GM23338 (cell line): Measurements from ENCODE around the gene MINDY4. TPM values are rescaled to one million over a fixed set of nuclear protein-coding genes. Genes with fewer than 3 reads are reported as not detected.

Source experiments
- ATAC-seq: fragments of 200-7000 bp; cut with Tn5 transposase; 3 replicates; pipeline ENCODE4 v1.9.1; 2020
- DNase-seq: peaks from one replicate; pipeline ENCODE4 v3.0.0-alpha.2; 2015; ENCODE audit warnings: low spot score
- H2AFZ ChIP-seq: fragments of 200-600 bp; sonication (generic); 2 replicates; pipeline ENCODE4 v1.8.0; 2016; ENCODE audit warnings: antibody characterized with exemption, mild to moderate bottlenecking, moderate library complexity
- H3F3A ChIP-seq: fragments of 200-600 bp; sonication (generic); replicated peaks from 2 replicates; pipeline ENCODE4 v1.8.0; 2017; ENCODE audit warnings: antibody characterized with exemption, mixed run types, low read depth
- H3K27ac ChIP-seq: fragments of 200-600 bp; sonication (generic); 2 replicates; pipeline ENCODE4 v1.6.1; 2016; ENCODE audit warnings: low read depth
- H3K27me3 ChIP-seq: fragments of 200-600 bp; sonication (generic); 2 replicates; pipeline ENCODE4 v1.8.0; 2016; ENCODE audit warnings: mild to moderate bottlenecking, mixed run types, moderate library complexity; ENCODE audit not compliant: insufficient read depth
- H3K36me3 ChIP-seq: fragments of 200-600 bp; sonication (generic); 2 replicates; pipeline ENCODE4 v1.8.0; 2016; ENCODE audit warnings: mild to moderate bottlenecking; ENCODE audit not compliant: insufficient read depth
- H3K4me1 ChIP-seq: fragments of 200-600 bp; sonication (generic); 2 replicates; pipeline ENCODE4 v1.8.0; 2016; ENCODE audit warnings: mild to moderate bottlenecking, moderate library complexity; ENCODE audit not compliant: insufficient read depth
- H3K4me2 ChIP-seq: fragments of 200-600 bp; sonication (generic); 2 replicates; pipeline ENCODE4 v1.7.1; 2017; ENCODE audit warnings: mixed run types
- H3K4me3 ChIP-seq: fragments of 200-600 bp; sonication (generic); 2 replicates; pipeline ENCODE4 v1.6.1; 2016; ENCODE audit warnings: mixed run types
- H3K79me2 ChIP-seq: fragments of 200-600 bp; sonication (generic); replicated peaks from 2 replicates; pipeline ENCODE4 v1.8.0; 2017; ENCODE audit warnings: mild to moderate bottlenecking; ENCODE audit not compliant: insufficient read depth
- H3K9me2 ChIP-seq: fragments of 200-600 bp; sonication (generic); 2 replicates; pipeline ENCODE4 v1.8.0; 2017; ENCODE audit not compliant: insufficient read depth
- H4K20me1 ChIP-seq: fragments of 200-600 bp; sonication (generic); replicated peaks from 2 replicates; pipeline ENCODE4 v1.8.0; 2017; ENCODE audit warnings: mild to moderate bottlenecking; ENCODE audit not compliant: insufficient read depth
- H3K27ac Mint-ChIP-seq: 2 replicates; pipeline ENCODE4 v1.8.0; 2020; ENCODE audit warnings: inconsistent platforms, mild to moderate bottlenecking, moderate library complexity, mixed read lengths
- H3K27me3 Mint-ChIP-seq: 3 replicates; pipeline ENCODE4 v1.8.0; 2022; ENCODE audit warnings: low read depth, mild to moderate bottlenecking, moderate library complexity, mixed read lengths, inconsistent platforms; ENCODE audit not compliant: insufficient read depth, poor library complexity
- H3K36me3 Mint-ChIP-seq: 3 replicates; pipeline ENCODE4 v1.8.0; 2021; ENCODE audit warnings: low read depth, mild to moderate bottlenecking, inconsistent platforms, moderate library complexity, mixed read lengths
- H3K4me1 Mint-ChIP-seq: 3 replicates; pipeline ENCODE4 v1.8.0; 2020; ENCODE audit warnings: mild to moderate bottlenecking, inconsistent platforms, mixed read lengths
- H3K4me3 Mint-ChIP-seq: 3 replicates; pipeline ENCODE4 v1.8.0; 2021; ENCODE audit warnings: moderate library complexity, mild to moderate bottlenecking, inconsistent platforms, mixed read lengths
- H3K9me3 Mint-ChIP-seq: 3 replicates; pipeline ENCODE4 v1.8.0; 2020; ENCODE audit warnings: moderate library complexity, mild to moderate bottlenecking, inconsistent platforms, mixed read lengths
- CREB1 ChIP-seq: fragments of 250-450 bp; sonication (Bioruptor Pico); IDR thresholded peaks from 2 replicates; pipeline ENCODE4 v1.5.0; 2020; ENCODE audit warnings: low read depth, mild to moderate bottlenecking, moderate library complexity
- CTCF ChIP-seq, 2 experiments: fragments of 200-600 bp in 1 of 2; sonication (generic) in 1 of 2; conservative IDR thresholded peaks; 2 replicates each; pipeline versions ENCODE4 v1.5.1 to v1.6.1; 2016 to 2017; ENCODE audit warnings: antibody characterized with exemption in 2 of 2, low read depth in 2 of 2, mild to moderate bottlenecking in 2 of 2, moderate library complexity in 1 of 2
- ETS1 ChIP-seq: IDR thresholded peaks from 2 replicates; pipeline ENCODE4 v1.6.1; 2016; ENCODE audit warnings: antibody characterized with exemption
- EZH2 ChIP-seq: fragments of 200-600 bp; sonication (generic); IDR thresholded peaks from one replicate; pipeline ENCODE4 v1.8.0; 2017; ENCODE audit warnings: antibody characterized with exemption, mild to moderate bottlenecking, low read depth; ENCODE audit not compliant: unreplicated experiment
- EZH2phosphoT487 ChIP-seq: fragments of 200-600 bp; sonication (generic); IDR thresholded peaks from one replicate; pipeline ENCODE4 v1.8.1; 2018; ENCODE audit warnings: antibody characterized with exemption; ENCODE audit not compliant: unreplicated experiment
- JUNB ChIP-seq: IDR thresholded peaks from one replicate; pipeline ENCODE4 v1.6.1; 2016; ENCODE audit warnings: antibody characterized with exemption; ENCODE audit not compliant: unreplicated experiment
- NANOG ChIP-seq: IDR thresholded peaks from 2 replicates; pipeline ENCODE4 v1.6.1; 2016; ENCODE audit warnings: antibody characterized with exemption, borderline replicate concordance
- POLR2AphosphoS5 ChIP-seq: IDR thresholded peaks from 2 replicates; pipeline ENCODE4 v1.6.1; 2016; ENCODE audit warnings: antibody characterized with exemption, low read depth
- REST ChIP-seq: IDR thresholded peaks from one replicate; pipeline ENCODE4 v1.6.1; 2018; ENCODE audit warnings: antibody characterized with exemption; ENCODE audit not compliant: unreplicated experiment
- STAT1 ChIP-seq: IDR thresholded peaks from one replicate; pipeline ENCODE4 v1.6.1; 2016; ENCODE audit warnings: antibody characterized with exemption; ENCODE audit not compliant: unreplicated experiment
- ZNF114 ChIP-seq: fragments of 250-450 bp; sonication (Bioruptor Pico); IDR thresholded peaks from 2 replicates; pipeline ENCODE4 v1.5.0; 2020; ENCODE audit warnings: mild to moderate bottlenecking, moderate library complexity
- ZNF331 ChIP-seq: fragments of 250-450 bp; sonication (Bioruptor Pico); IDR thresholded peaks from 2 replicates; pipeline ENCODE4 v1.5.0; 2020; ENCODE audit warnings: low read depth, mild to moderate bottlenecking, moderate library complexity
- ZNF462 ChIP-seq: fragments of 250-450 bp; sonication (Bioruptor Pico); IDR thresholded peaks from 2 replicates; pipeline ENCODE4 v1.5.0; 2020; ENCODE audit warnings: mild to moderate bottlenecking, moderate library complexity
- polyA plus RNA-seq: library from polyadenylated mRNA; unstranded; fragments of >200 nt; fragmentation: Nextera tagmentation; extraction: Ambion mirVana; gene quantifications from 2 replicates; pipeline ENCODE4 v1.2.1, GENCODE V29; 2016
- total RNA-seq: library from RNA; depleted of rRNA; stranded (reverse); fragments of >200 nt; shearing (Covaris generic); gene quantifications from 2 replicates; pipeline ENCODE4 v1.2.3, GENCODE V29; 2014

MINDY4 gene
- total and polyA plus RNA-seq, 2 experiments from 2014 or later: 1.7 to 4.4 TPM

GRCh38 chr7:30797176-30798040, 26.2 kb downstream of the MINDY4 start:
- H3K9me3 Mint-ChIP-seq: no peaks in the 10 kb centered on the region
- H3K27me3 Mint-ChIP-seq: peaks cover 4% of the 10 kb centered on the region

More at GRCh38 chr7:30797176-30798040, 26.2 kb downstream of the MINDY4 start:
- no peaks in the 10 kb centered on the region for H3K4me1 ChIP-seq
- Mint-ChIP-seq H3K36me3 (no peaks in the 10 kb centered on the region), H3K4me1 (peaks cover 9% of the 10 kb centered on the region), H3K4me3 (no peak overlapping the region), H3K27ac (no peak overlapping the region)
- H3K4me3 ChIP-seq: no peak overlapping the region
- H3K27me3 ChIP-seq: no peaks in the 10 kb centered on the region
- DNase-seq (no peak), ATAC-seq (no peak)
- H2AFZ ChIP-seq: no peak overlapping the region
- H3F3A ChIP-seq: no peaks in the 10 kb centered on the region
- no peak for TF ChIP-seq STAT1
- TF ChIP-seq CTCF (conservative IDR thresholded peaks at IDR 0.05; ENCODE audit: low read depth in 2 of 2): no peak
- no peak for TF ChIP-seq EZH2phosphoT487
- no peak for TF ChIP-seq REST
- no peak for TF ChIP-seq JUNB
- TF ChIP-seq EZH2: no peak
- no peak for TF ChIP-seq ZNF462
- no peak for TF ChIP-seq POLR2AphosphoS5
- no peak for TF ChIP-seq CREB1 (CRISPR knock-in tag)
- TF ChIP-seq ETS1: no peak
- no peak for TF ChIP-seq NANOG
- no peak for TF ChIP-seq ZNF331
- no peak for TF ChIP-seq ZNF114 (CRISPR knock-in tag)
- H3K36me3 ChIP-seq: no peaks in the 10 kb centered on the region
- no peak overlapping the region for H3K4me2 ChIP-seq
- no peaks in the 10 kb centered on the region for H4K20me1 ChIP-seq
- no peaks in the 10 kb centered on the region for H3K9me2 ChIP-seq
- no peak overlapping the region for H3K27ac ChIP-seq
- H3K79me2 ChIP-seq: no peaks in the 10 kb centered on the region
